SH-SY5Y (cell line): ENCODE measurements around the gene TSPAN4.

ENCODE experiments used
- GATA2 ChIP-seq: IDR thresholded peaks from 2 replicates; pipeline ENCODE4 v1.6.1; 2011; ENCODE audit warnings: mild to moderate bottlenecking, low read depth, low read length
- GATA3 ChIP-seq: IDR thresholded peaks from 2 replicates; pipeline ENCODE4 v1.6.1; 2011; ENCODE audit warnings: low read depth, mild to moderate bottlenecking, low read length, moderate library complexity

DNA sequence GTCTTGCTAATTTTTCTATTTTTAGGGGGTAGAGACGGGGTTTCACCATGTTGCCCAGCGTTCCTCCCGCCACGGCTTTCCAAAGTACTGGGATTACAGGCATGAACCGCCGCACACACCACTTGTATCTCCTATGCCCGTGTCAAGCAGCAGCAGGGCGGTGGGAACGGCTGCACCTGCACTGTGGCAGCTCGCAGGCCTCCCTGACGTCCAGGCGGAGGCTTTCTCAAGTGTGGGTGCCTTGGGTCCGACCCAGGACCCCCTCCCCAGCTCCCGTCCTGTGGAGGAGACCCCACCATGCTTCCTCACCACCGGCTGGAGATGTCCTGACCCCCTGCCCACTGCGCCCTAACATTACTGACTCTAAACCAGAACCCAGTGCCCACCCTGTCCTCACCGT lies 25.7 kb downstream of the TSPAN4 start:
- TF ChIP-seq GATA3 (no peak), GATA2 (no peak)
